ENCODE measurements around the gene GCN1.

GCN1 gene

GRCh38 chr12:120229487-120230325 is 35.2 kb upstream of the GCN1 start:
- no peak for TF ChIP-seq CTCF (IDR thresholded peaks at IDR 0.05; ENCODE audit: insufficient read depth, low read length, missing control alignments)
- ChIA-PET POLR2A (interaction anchor here (0.7 to 8.8 kb wide), 8 partner anchors 15 to 62 kb away, joined by 3 to 249 read pairs (median 32); partner anchors contain the start of genes PXN, RNU4-1, RNU4-2 and RPLP0), CTCF (interaction anchor here (1.2 to 17.9 kb wide), 12 partner anchors 11 to 73 kb away, joined by 3 to 1066 read pairs (median 28); partner anchors contain the start of genes PXN, RNU4-1, RNU4-2 and RPLP0)
- DNase-seq (ENCODE audit: low read depth, low spot score): no peak
- H3K4me3 ChIP-seq (ENCODE audit: low read depth, low read length): no peak overlapping the region; the same call in 1 of the 2 replicates

GRCh38 chr12:120229071-120229486 is 34.6 kb upstream of the GCN1 start:
- DNase-seq (ENCODE audit: low read depth, low spot score): no peak
- TF ChIP-seq CTCF (IDR thresholded peaks at IDR 0.05; ENCODE audit: insufficient read depth, low read length, missing control alignments): no peak
- POLR2A ChIA-PET: interaction anchor here (1.0 to 8.8 kb wide), 7 partner anchors 10 to 62 kb away, joined by 3 to 249 read pairs (median 50); partner anchors contain the start of genes PXN, RNU4-1, RNU4-2 and RPLP0
- CTCF ChIA-PET: interaction anchor here (1.2 to 17.9 kb wide), 15 partner anchors 10 to 84 kb away, joined by 3 to 1066 read pairs (median 13); partner anchors contain the start of genes PXN, RNU4-1, RNU4-2 and RPLP0
- H3K4me3 ChIP-seq (ENCODE audit: low read depth, low read length): no peak overlapping the region; the same call in 1 of the 2 replicates

- ChIA-PET CTCF (interaction anchor here (0.8 to 17.9 kb wide), 21 partner anchors 10 to 418 kb away, joined by 3 to 1066 read pairs (median 8); partner anchors contain the start of genes PXN, RNU4-1, RNU4-2 and RPLP0), POLR2A (interaction anchor here (0.8 to 8.8 kb wide), 9 partner anchors 9 to 63 kb away, joined by 3 to 249 read pairs (median 5); partner anchors contain the start of genes PXN, RNU4-1, RNU4-2 and RPLP0)
- peak overlapping the region; percentile 4; the same call in 1 of the 2 replicates for H3K4me3 ChIP-seq (ENCODE audit: low read depth, low read length)
- no peak for DNase-seq (ENCODE audit: low read depth, low spot score)
- TF ChIP-seq CTCF (IDR thresholded peaks at IDR 0.05; ENCODE audit: insufficient read depth, low read length, missing control alignments): peak; percentile 94
Observed at GRCh38 chr12:120228291-120229070, 34.0 kb upstream of the GCN1 start.

- CTCF ChIA-PET: interaction anchor here (0.8 to 17.9 kb wide), 20 partner anchors 9 to 419 kb away, joined by 3 to 1066 read pairs (median 9); partner anchors contain the start of genes PXN, RNU4-1, RNU4-2 and RPLP0
- no peak for TF ChIP-seq CTCF (IDR thresholded peaks at IDR 0.05; ENCODE audit: insufficient read depth, low read length, missing control alignments)
- POLR2A ChIA-PET: interaction anchor here (0.8 to 8.8 kb wide), 9 partner anchors 9 to 63 kb away, joined by 3 to 249 read pairs (median 5); partner anchors contain the start of genes PXN, RNU4-1, RNU4-2 and RPLP0
- no peak for DNase-seq (ENCODE audit: low read depth, low spot score)
- H3K4me3 ChIP-seq (ENCODE audit: low read depth, low read length): no peak overlapping the region
Observed at GRCh38 chr12:120228041-120228290, 33.5 kb upstream of the GCN1 start.

- no peak for TF ChIP-seq CTCF (IDR thresholded peaks at IDR 0.05; ENCODE audit: insufficient read depth, low read length, missing control alignments)
- H3K4me3 ChIP-seq (ENCODE audit: low read depth, low read length): no peak overlapping the region
- POLR2A ChIA-PET: interaction anchor here (0.8 to 8.8 kb wide), 8 partner anchors 10 to 64 kb away, joined by 3 to 249 read pairs (median 7); partner anchors contain the start of genes PXN, RNU4-1, RNU4-2 and RPLP0
- no peak for DNase-seq (ENCODE audit: low read depth, low spot score)
- CTCF ChIA-PET: interaction anchor here (0.8 to 17.9 kb wide), 19 partner anchors 9 to 241 kb away, joined by 3 to 1066 read pairs (median 10); partner anchors contain the start of genes PXN, RNU4-1, RNU4-2 and RPLP0
Observed at GRCh38 chr12:120227233-120228040, 32.9 kb upstream of the GCN1 start.
